HG02852 (cell line): Measurements from ENCODE around the gene DYNLL2.
A peak's percentile ranks its signal among the peaks of the same experiment; 100 is the strongest.
"Not testable (repeated sequence)": the region's sequence is repeated elsewhere in the genome, so short reads cannot be mapped to it uniquely, and the experiment has no call there.

Experiments
- ATAC-seq: cut with Tn5 transposase; IDR thresholded peaks from one replicate; pipeline ENCODE4 v1.9.1; 2021; ENCODE audit warnings: mild to moderate bottlenecking, moderate library complexity; ENCODE audit not compliant: unreplicated experiment

Gene DYNLL2

GRCh38 chr17:58066401-58066800, 16.8 kb upstream of the DYNLL2 start:
- ATAC-seq, result no peak

- no peak for ATAC-seq
Observed at GRCh38 chr17:58072862-58073261, 10.4 kb upstream of the DYNLL2 start.

- ATAC-seq, result not testable (repeated sequence)
Observed at GRCh38 chr17:58073266-58073665, 10.0 kb upstream of the DYNLL2 start.

- not testable (repeated sequence) for ATAC-seq
Observed at GRCh38 chr17:58074406-58074805, 8.8 kb upstream of the DYNLL2 start.

- ATAC-seq, result no peak
Observed at GRCh38 chr17:58079300-58080033, 3.8 kb upstream of the DYNLL2 start.

- ATAC-seq, result no peak
Observed at GRCh38 chr17:58081646-58082340, 1.4 kb upstream of the DYNLL2 start.

- no peak for ATAC-seq
Observed at GRCh38 chr17:58082341-58082869, 814 bp upstream of the DYNLL2 start.

- ATAC-seq, result peak; percentile 60
Observed at GRCh38 chr17:58083491-58084316, 485 bp downstream of the DYNLL2 start.

GRCh38 chr17:58084317-58084981, 1.2 kb downstream of the DYNLL2 start:
- no peak for ATAC-seq

GRCh38 chr17:58085039-58085715, 2.0 kb downstream of the DYNLL2 start:
- no peak for ATAC-seq

- ATAC-seq, result no peak
Observed at GRCh38 chr17:58086953-58087352, 3.7 kb downstream of the DYNLL2 start.

- ATAC-seq, result no peak
Observed at GRCh38 chr17:58088624-58089023, 5.4 kb downstream of the DYNLL2 start.

GRCh38 chr17:58089111-58089510, 5.9 kb downstream of the DYNLL2 start:
- no peak for ATAC-seq

GRCh38 chr17:58091024-58091567, 7.9 kb downstream of the DYNLL2 start:
- ATAC-seq, result no peak

GRCh38 chr17:58092101-58092796, 9.0 kb downstream of the DYNLL2 start:
- ATAC-seq, result no peak

GRCh38 chr17:58092797-58093385, 9.7 kb downstream of the DYNLL2 start:
- no peak for ATAC-seq

GRCh38 chr17:58094118-58094517, 10.9 kb downstream of the DYNLL2 start:
- no peak for ATAC-seq

GRCh38 chr17:58096892-58097291, 13.7 kb downstream of the DYNLL2 start:
- no peak for ATAC-seq
